ENCODE data around the gene SYTL2. TPM values are rescaled to one million over a fixed set of nuclear protein-coding genes. Genes with fewer than 3 reads are reported as not detected.

The SYTL2 gene
- total and polyA plus RNA-seq, 4 experiments from 2014 or later = 3.9 to 35.7 (median 28.2) TPM

- no peak overlapping the region for H3K27ac ChIP-seq (ENCODE audit: low read depth, low read length)
- peaks cover 0 to 1% (median 0%) of the 10 kb centered on the region in 8 donors for H3K9me3 Mint-ChIP-seq
- no peaks in the 10 kb centered on the region for H3K36me3 Mint-ChIP-seq
- no peak for DNase-seq
- no peak overlapping the region for H3K4me3 ChIP-seq (ENCODE audit: low read length in 2 of 2)
- peak overlapping the region in 2 of 8 donors; percentile 31 to 50 for H3K4me3 Mint-ChIP-seq
- H3K36me3 ChIP-seq (ENCODE audit: insufficient read depth, low read length) = no peaks in the 10 kb centered on the region
- H3K4me1 ChIP-seq (ENCODE audit: insufficient read depth, low read length) = peaks cover 54% of the 10 kb centered on the region
- intact Hi-C loops (cut with micrococcal nuclease) = loop anchor here (5.0 kb wide), 1 partner anchor 246 kb away; the partner anchor contains the start of gene PICALM
- no peaks in the 10 kb centered on the region for H3K27me3 ChIP-seq (ENCODE audit: insufficient read depth, low read length)
- no peaks in the 10 kb centered on the region for H3K27me3 Mint-ChIP-seq
- H3K27ac Mint-ChIP-seq = peak overlapping the region in 6 of 7 donors; percentile 85 to 99 (median 99)
- CTCF ChIA-PET (ENCODE audit: partially characterized antibody) = interaction anchor here (1.0 to 1.7 kb wide), 4 partner anchors 12 to 129 kb away, joined by 3 to 5 read pairs (median 4); no protein-coding TSS in a partner anchor
- POLR2A ChIA-PET (ENCODE audit: partially characterized antibody) = interaction anchor here (1.0 to 4.2 kb wide), 2 partner anchors 69 to 158 kb away, joined by 3 to 34 read pairs; no protein-coding TSS in a partner anchor
- H3K4me1 Mint-ChIP-seq = peaks cover 48 to 63% (median 52%) of the 10 kb centered on the region in 4 donors
- no peaks in the 10 kb centered on the region for H3K9me3 ChIP-seq (ENCODE audit: control insufficient read depth in 1 of 2, low read length in 2 of 2)
These were observed 10.7 kb upstream of the SYTL2 start for GRCh38 chr11:85821636-85822035.

- no peaks in the 10 kb centered on the region for H3K36me3 ChIP-seq (ENCODE audit: insufficient read depth, low read length)
- no peak overlapping the region for H3K4me3 ChIP-seq (ENCODE audit: low read length in 2 of 2)
- H3K4me3 Mint-ChIP-seq = no peak overlapping the region
- no peak overlapping the region for H3K27ac ChIP-seq (ENCODE audit: low read depth, low read length)
- peaks cover 32 to 52% (median 35%) of the 10 kb centered on the region in 4 donors for H3K4me1 Mint-ChIP-seq
- ChIA-PET CTCF (ENCODE audit: partially characterized antibody) (no interaction called here), POLR2A (ENCODE audit: partially characterized antibody) (no interaction called here)
- H3K9me3 ChIP-seq (ENCODE audit: control insufficient read depth in 1 of 2, low read length in 2 of 2) = no peaks in the 10 kb centered on the region
- peak overlapping the region in 1 of 7 donors; percentile 11 for H3K27ac Mint-ChIP-seq
- no peaks in the 10 kb centered on the region for H3K36me3 Mint-ChIP-seq
- no peaks in the 10 kb centered on the region for H3K27me3 ChIP-seq (ENCODE audit: insufficient read depth, low read length)
- H3K9me3 Mint-ChIP-seq = peaks cover 0 to 1% (median 0%) of the 10 kb centered on the region in 8 donors
- DNase-seq = no peak
- peaks cover 0 to 2% of the 10 kb centered on the region in 2 donors for H3K27me3 Mint-ChIP-seq
- H3K4me1 ChIP-seq (ENCODE audit: insufficient read depth, low read length) = peaks cover 36% of the 10 kb centered on the region
- intact Hi-C loops (cut with micrococcal nuclease) = no loop called here
These were observed 8.5 kb upstream of the SYTL2 start for GRCh38 chr11:85819441-85819840.

DNA sequence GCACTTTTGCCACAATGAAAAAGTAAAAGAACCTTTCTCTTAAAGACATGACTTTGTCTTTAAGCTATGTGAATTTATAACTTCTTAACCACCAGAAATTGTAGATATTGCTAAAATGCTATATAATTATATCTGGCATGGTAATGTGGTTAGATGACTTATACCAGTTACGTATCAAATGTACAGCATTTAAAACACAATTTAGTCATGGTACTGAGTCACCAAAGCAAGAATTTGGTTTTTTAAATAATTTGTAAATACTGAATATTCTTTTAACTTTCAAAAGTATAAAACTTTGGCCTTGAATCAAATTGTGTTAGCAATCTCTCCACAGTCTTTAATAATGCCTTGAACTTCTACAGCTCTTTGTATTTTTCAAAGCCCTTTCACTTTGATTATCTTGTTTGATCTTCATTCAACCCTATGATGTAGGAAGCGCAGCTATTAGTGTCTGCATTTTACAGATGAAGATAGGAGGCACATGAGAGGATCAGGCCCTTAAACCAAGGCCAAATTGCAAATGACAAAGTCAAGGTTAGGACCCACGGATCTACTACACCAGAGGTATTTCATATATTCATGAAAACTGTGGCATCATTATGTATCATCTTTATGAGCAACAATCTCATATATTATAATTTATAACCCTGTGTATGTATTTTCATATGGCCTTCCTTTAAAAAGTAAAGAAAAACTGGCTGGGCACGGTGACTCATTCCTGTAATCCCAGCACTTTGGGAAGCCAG is 4.4 kb upstream of the SYTL2 start:
- no peak for DNase-seq
- H3K4me1 ChIP-seq (ENCODE audit: insufficient read depth, low read length) = peaks cover 19% of the 10 kb centered on the region
- Mint-ChIP-seq H3K4me1 (peaks cover 11 to 36% (median 19%) of the 10 kb centered on the region in 4 donors), H3K36me3 (peaks cover 0 to 2% of the 10 kb centered on the region in 2 donors), H3K4me3 (peak overlapping the region in 1 of 8 donors; percentile 17), H3K27ac (peak overlapping the region in 3 of 7 donors; percentile 26 to 60 (median 26)), H3K27me3 (peaks cover 0 to 3% of the 10 kb centered on the region in 2 donors), H3K9me3 (no peaks in the 10 kb centered on the region)
- H3K36me3 ChIP-seq (ENCODE audit: insufficient read depth, low read length) = no peaks in the 10 kb centered on the region
- H3K9me3 ChIP-seq (ENCODE audit: control insufficient read depth in 1 of 2, low read length in 2 of 2) = no peaks in the 10 kb centered on the region
- H3K27ac ChIP-seq (ENCODE audit: low read depth, low read length) = no peak overlapping the region
- H3K4me3 ChIP-seq (ENCODE audit: low read length in 2 of 2) = no peak overlapping the region
- no peaks in the 10 kb centered on the region for H3K27me3 ChIP-seq (ENCODE audit: insufficient read depth, low read length)
- intact Hi-C loops (cut with micrococcal nuclease) = no loop called here
- CTCF ChIA-PET (ENCODE audit: partially characterized antibody) = interaction anchor here (0.6 to 1.4 kb wide), 5 partner anchors 9 to 250 kb away, joined by 3 to 5 read pairs (median 3); partner anchors contain the start of gene CCDC83
- POLR2A ChIA-PET (ENCODE audit: partially characterized antibody) = interaction anchor here (1.0 to 2.0 kb wide), 3 partner anchors 9 to 150 kb away, joined by 3 to 17 read pairs (median 4); partner anchors contain the start of gene CREBZF

DNA sequence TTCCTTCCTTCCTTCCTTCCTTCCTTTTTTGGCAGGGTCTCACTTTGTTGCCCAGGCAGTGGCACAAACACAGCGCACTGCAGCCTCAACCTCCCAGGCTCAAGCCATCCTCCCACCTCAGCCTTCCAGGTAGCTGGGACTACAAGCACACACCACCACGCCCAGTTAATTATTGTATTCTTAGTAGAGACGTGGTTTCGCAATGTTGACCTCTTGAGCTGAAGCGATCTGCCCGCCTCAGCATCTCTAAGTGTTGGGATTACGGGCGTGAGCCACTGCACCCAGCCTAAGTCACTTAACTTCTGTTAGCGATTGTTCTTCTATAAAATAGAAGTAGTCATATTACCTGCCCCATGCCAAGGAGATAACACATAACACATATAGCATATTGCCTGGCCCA is 2.8 kb upstream of the SYTL2 start:
- Histone ChIP-seq H3K36me3 (ENCODE audit: insufficient read depth, low read length) (no peaks in the 10 kb centered on the region), H3K27me3 (ENCODE audit: insufficient read depth, low read length) (no peaks in the 10 kb centered on the region), H3K9me3 (ENCODE audit: control insufficient read depth in 1 of 2, low read length in 2 of 2) (no peaks in the 10 kb centered on the region), H3K27ac (ENCODE audit: low read depth, low read length) (no peak overlapping the region), H3K4me3 (ENCODE audit: low read length in 2 of 2) (no peak overlapping the region), H3K4me1 (ENCODE audit: insufficient read depth, low read length) (peaks cover 35% of the 10 kb centered on the region)
- Mint-ChIP-seq H3K4me1 (peaks cover 19 to 51% (median 34%) of the 10 kb centered on the region in 4 donors), H3K27ac (peak overlapping the region in 1 of 7 donors; percentile 66), H3K36me3 (peaks cover 0 to 4% of the 10 kb centered on the region in 2 donors), H3K27me3 (peaks cover 0 to 3% of the 10 kb centered on the region in 2 donors), H3K9me3 (no peaks in the 10 kb centered on the region), H3K4me3 (peak overlapping the region in 3 of 8 donors; percentile 10 to 65 (median 62))
- DNase-seq = no peak
- CTCF ChIA-PET (ENCODE audit: partially characterized antibody) = interaction anchor here (0.9 kb wide), 1 partner anchor 41 kb away, joined by 4 read pairs; the partner anchor contains the start of gene CCDC83
- POLR2A ChIA-PET (ENCODE audit: partially characterized antibody) = interaction anchor here (1.3 to 2.0 kb wide), 2 partner anchors 11 to 149 kb away, joined by 4 to 17 read pairs; partner anchors contain the start of gene CREBZF
- intact Hi-C loops (cut with micrococcal nuclease) = no loop called here

DNA sequence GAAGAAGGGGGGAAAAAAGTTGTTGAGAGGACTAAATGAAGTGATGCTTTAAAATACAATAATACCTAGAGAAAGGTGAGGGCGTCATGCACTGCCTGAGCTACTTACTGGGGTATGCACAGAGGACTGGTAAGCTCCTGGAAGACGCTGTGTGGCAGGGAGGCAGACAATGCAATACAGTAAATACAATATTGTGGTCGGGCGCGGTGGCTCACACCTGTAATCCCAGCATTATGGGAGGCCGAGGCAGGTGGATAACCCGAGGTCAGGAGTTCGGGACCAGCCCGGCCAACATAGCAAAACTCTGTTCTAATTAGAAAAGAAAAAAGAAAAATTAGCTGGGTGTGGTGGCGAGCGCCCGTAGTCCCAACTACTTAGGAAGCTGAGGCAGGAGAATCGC is 683 bp upstream of the SYTL2 start:
- peak overlapping the region in 1 of 2 donors; percentile 85 for H3K4me3 ChIP-seq (ENCODE audit: low read length in 2 of 2)
- intact Hi-C loops (cut with micrococcal nuclease) = no loop called here

DNA sequence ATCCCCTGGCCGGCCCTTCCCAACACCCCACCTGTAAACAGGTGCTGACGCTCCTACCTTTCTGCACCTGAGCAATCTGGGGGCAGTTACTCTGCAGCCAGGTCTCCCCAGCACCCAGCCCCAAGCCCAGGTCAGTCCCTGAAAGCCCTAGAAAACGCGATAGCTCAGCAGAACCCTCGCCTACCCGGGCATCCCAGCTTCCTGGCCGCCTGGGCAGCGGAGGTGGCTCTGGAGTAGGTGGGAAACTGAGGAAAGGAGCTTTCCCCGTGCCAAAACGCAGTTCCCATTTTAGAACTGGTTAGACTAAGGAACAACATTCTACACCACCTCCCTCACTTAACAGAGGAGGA is 445 bp downstream of the SYTL2 start:
- Histone ChIP-seq H3K4me3 (ENCODE audit: low read length in 2 of 2) (peak overlapping the region; percentile 58 to 85), H3K27me3 (ENCODE audit: insufficient read depth, low read length) (no peaks in the 10 kb centered on the region), H3K27ac (ENCODE audit: low read depth, low read length) (peak overlapping the region; percentile 59), H3K36me3 (ENCODE audit: insufficient read depth, low read length) (no peaks in the 10 kb centered on the region), H3K4me1 (ENCODE audit: insufficient read depth, low read length) (peaks cover 35% of the 10 kb centered on the region), H3K9me3 (ENCODE audit: control insufficient read depth in 1 of 2, low read length in 2 of 2) (no peaks in the 10 kb centered on the region)
- Mint-ChIP-seq H3K4me1 (peaks cover 24 to 72% (median 49%) of the 10 kb centered on the region in 4 donors), H3K9me3 (no peaks in the 10 kb centered on the region), H3K36me3 (peaks cover 0 to 4% of the 10 kb centered on the region in 2 donors), H3K27me3 (peaks cover 0 to 3% of the 10 kb centered on the region in 2 donors), H3K4me3 (peak overlapping the region; percentile 89 to 97 (median 94)), H3K27ac (peak overlapping the region; percentile 90 to 95 (median 93))
- POLR2A ChIA-PET (ENCODE audit: partially characterized antibody) = interaction anchor here (0.7 to 3.7 kb wide), 12 partner anchors 14 to 163 kb away, joined by 3 to 40 read pairs (median 4); partner anchors contain the start of genes CREBZF and TMEM126A
- CTCF ChIA-PET (ENCODE audit: partially characterized antibody) = interaction anchor here (0.7 to 3.3 kb wide), 7 partner anchors 11 to 115 kb away, joined by 3 to 33 read pairs (median 5); partner anchors contain the start of gene CCDC83
- intact Hi-C loops (cut with micrococcal nuclease) = loop anchor here (1.0 kb wide), 3 partner anchors 13 to 57 kb away; no protein-coding TSS in a partner anchor
- DNase-seq = no peak

More for the DNA sequence above, 683 bp upstream of the SYTL2 start:
- Mint-ChIP-seq H3K27ac (peak overlapping the region; percentile 52 to 96 (median 94)), H3K4me3 (peak overlapping the region; percentile 86 to 95 (median 91)), H3K36me3 (peaks cover 0 to 4% of the 10 kb centered on the region in 2 donors), H3K9me3 (no peaks in the 10 kb centered on the region), H3K4me1 (peaks cover 19 to 63% (median 39%) of the 10 kb centered on the region in 4 donors), H3K27me3 (peaks cover 0 to 3% of the 10 kb centered on the region in 2 donors)
- H3K27me3 ChIP-seq (ENCODE audit: insufficient read depth, low read length) = no peaks in the 10 kb centered on the region
- peaks cover 38% of the 10 kb centered on the region for H3K4me1 ChIP-seq (ENCODE audit: insufficient read depth, low read length)
- H3K27ac ChIP-seq (ENCODE audit: low read depth, low read length) = peak overlapping the region; percentile 59
- ChIA-PET CTCF (ENCODE audit: partially characterized antibody) (interaction anchor here (0.9 to 3.3 kb wide), 2 partner anchors 43 to 382 kb away, joined by 3 to 15 read pairs; partner anchors contain the start of gene CCDC83), POLR2A (ENCODE audit: partially characterized antibody) (interaction anchor here (1.5 to 3.7 kb wide), 4 partner anchors 13 to 147 kb away, joined by 4 to 40 read pairs (median 10); partner anchors contain the start of gene CREBZF)
- H3K36me3 ChIP-seq (ENCODE audit: insufficient read depth, low read length) = no peaks in the 10 kb centered on the region
- DNase-seq = no peak
- H3K9me3 ChIP-seq (ENCODE audit: control insufficient read depth in 1 of 2, low read length in 2 of 2) = no peaks in the 10 kb centered on the region

Measured in CD4-positive, alpha-beta memory T cell (primary cell).